ENCODE results near the gene ZNF423. TPM values are rescaled to one million over a fixed set of nuclear protein-coding genes. Genes with fewer than 3 reads are reported as not detected.

ZNF423 gene
- total and polyA plus RNA-seq, 2 experiments from 2014 or later, result 14.9 to 41.8 TPM

DNA sequence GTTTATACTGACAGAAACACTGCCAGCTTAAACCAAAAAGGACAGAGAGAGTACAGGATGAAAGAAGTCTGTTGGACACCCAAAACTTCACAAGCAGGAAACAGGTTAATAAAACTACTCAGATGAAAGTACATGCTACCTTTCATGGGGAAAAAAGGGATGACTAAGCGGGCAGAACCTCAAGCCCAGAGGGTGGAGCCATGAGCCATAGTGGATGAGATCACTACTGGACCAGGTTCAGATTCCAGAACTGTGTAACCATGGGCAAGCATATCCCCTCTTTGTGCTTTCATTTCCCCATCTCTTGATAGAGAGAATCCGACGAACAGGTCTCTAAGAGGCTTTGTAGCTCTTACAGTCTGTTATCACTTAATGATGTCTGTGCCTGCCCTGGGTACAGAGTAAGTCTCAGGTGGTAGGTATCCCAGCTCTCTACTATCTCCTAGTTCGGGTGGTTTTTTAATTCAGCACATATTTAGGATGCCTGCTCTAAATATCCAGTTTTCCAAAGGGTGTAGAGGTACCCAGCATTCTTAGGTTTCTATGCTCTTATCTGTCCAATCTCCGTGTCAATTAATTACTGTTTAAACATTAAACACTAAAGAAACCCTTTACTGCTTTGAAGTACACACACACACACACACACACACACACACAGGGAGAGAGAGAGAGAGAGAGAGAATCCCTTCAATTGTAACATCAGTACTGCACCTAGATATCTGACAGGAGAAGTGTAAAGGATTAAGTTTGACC, 206.7 kb downstream of the ZNF423 start:
- no peak overlapping the region for H3K4me2 ChIP-seq
- peaks cover 39% of the 10 kb centered on the region for H3K9me3 Mint-ChIP-seq
- peaks cover 10% of the 10 kb centered on the region; the same call in 2 of the 3 replicates for H3K4me1 Mint-ChIP-seq
- H3K36me3 Mint-ChIP-seq (ENCODE audit: low read depth), result peaks cover 41% of the 10 kb centered on the region
- no peak overlapping the region for H3K4me3 Mint-ChIP-seq
- no peaks in the 10 kb centered on the region for H3F3A ChIP-seq (replicated peaks; ENCODE audit: low read depth)
- H3K27me3 Mint-ChIP-seq (ENCODE audit: insufficient read depth, low read depth, poor library complexity), result peaks cover 4% of the 10 kb centered on the region
- no peaks in the 10 kb centered on the region for H4K20me1 ChIP-seq (replicated peaks; ENCODE audit: insufficient read depth)
- H3K4me1 ChIP-seq (ENCODE audit: insufficient read depth), result peaks cover 3% of the 10 kb centered on the region; the same call in 1 of the 2 replicates
- no peak overlapping the region for H3K4me3 ChIP-seq
- DNase-seq (ENCODE audit: low spot score) (no peak), ATAC-seq (no peak)
- H3K27ac ChIP-seq (ENCODE audit: low read depth), result no peak overlapping the region
- TF ChIP-seq EZH2 (IDR thresholded peaks at IDR 0.05; ENCODE audit: low read depth, unreplicated experiment) (no peak), ZNF331 (CRISPR knock-in tag; IDR thresholded peaks at IDR 0.05; ENCODE audit: low read depth) (no peak), CTCF (conservative IDR thresholded peaks at IDR 0.05; ENCODE audit: low read depth in 2 of 2) (no peak), POLR2AphosphoS5 (IDR thresholded peaks at IDR 0.05; ENCODE audit: low read depth) (no peak)
- TF ChIP-seq, protein P1, sequence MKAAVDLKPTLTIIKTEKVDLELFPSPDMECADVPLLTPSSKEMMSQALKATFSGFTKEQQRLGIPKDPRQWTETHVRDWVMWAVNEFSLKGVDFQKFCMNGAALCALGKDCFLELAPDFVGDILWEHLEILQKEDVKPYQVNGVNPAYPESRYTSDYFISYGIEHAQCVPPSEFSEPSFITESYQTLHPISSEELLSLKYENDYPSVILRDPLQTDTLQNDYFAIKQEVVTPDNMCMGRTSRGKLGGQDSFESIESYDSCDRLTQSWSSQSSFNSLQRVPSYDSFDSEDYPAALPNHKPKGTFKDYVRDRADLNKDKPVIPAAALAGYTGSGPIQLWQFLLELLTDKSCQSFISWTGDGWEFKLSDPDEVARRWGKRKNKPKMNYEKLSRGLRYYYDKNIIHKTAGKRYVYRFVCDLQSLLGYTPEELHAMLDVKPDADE (IDR thresholded peaks at IDR 0.05), result no peak
- no peak overlapping the region for H2AFZ ChIP-seq
- no peak overlapping the region for H3K27ac Mint-ChIP-seq
- H3K9me2 ChIP-seq (ENCODE audit: insufficient read depth), result no peaks in the 10 kb centered on the region
- no peaks in the 10 kb centered on the region for H3K27me3 ChIP-seq (ENCODE audit: insufficient read depth)
- H3K79me2 ChIP-seq (replicated peaks; ENCODE audit: insufficient read depth), result no peaks in the 10 kb centered on the region; the same call in 1 of the 2 replicates
- peaks cover 3% of the 10 kb centered on the region; the same call in 1 of the 2 replicates for H3K36me3 ChIP-seq (ENCODE audit: insufficient read depth)

DNA sequence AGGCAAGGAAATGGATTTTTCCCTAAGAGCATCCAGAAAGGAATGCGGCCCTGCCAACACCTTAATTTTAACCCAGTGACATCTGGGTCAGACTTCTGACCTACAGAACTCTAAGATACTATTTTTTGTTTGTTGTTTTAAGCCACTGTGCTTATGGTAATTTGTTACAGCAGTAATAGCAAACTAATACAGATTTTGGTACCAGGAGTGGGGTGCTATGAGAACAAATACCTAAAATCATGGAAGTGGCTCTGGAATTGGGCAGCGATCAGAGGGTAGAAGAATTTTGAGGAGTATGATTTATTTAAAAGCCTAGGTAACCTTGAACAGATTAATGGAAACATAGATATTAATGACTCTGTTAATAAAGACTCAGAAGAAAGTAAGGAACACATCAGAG, 208.2 kb downstream of the ZNF423 start:
- ATAC-seq (no peak), DNase-seq (ENCODE audit: low spot score) (no peak)
- no peaks in the 10 kb centered on the region; the same call in 1 of the 2 replicates for H3K79me2 ChIP-seq (replicated peaks; ENCODE audit: insufficient read depth)
- H3K27me3 ChIP-seq (ENCODE audit: insufficient read depth), result no peaks in the 10 kb centered on the region
- H3K9me2 ChIP-seq (ENCODE audit: insufficient read depth), result no peaks in the 10 kb centered on the region
- peaks cover 3% of the 10 kb centered on the region; the same call in 1 of the 2 replicates for H3K36me3 ChIP-seq (ENCODE audit: insufficient read depth)
- H3F3A ChIP-seq (replicated peaks; ENCODE audit: low read depth), result no peaks in the 10 kb centered on the region
- Mint-ChIP-seq H3K4me1 (peaks cover 15% of the 10 kb centered on the region), H3K27me3 (ENCODE audit: insufficient read depth, low read depth, poor library complexity) (peaks cover 4% of the 10 kb centered on the region), H3K27ac (no peak overlapping the region), H3K36me3 (ENCODE audit: low read depth) (peaks cover 41% of the 10 kb centered on the region), H3K9me3 (peaks cover 39% of the 10 kb centered on the region), H3K4me3 (no peak overlapping the region)
- no peak overlapping the region for H3K4me2 ChIP-seq
- no peaks in the 10 kb centered on the region for H4K20me1 ChIP-seq (replicated peaks; ENCODE audit: insufficient read depth)
- no peak overlapping the region for H2AFZ ChIP-seq
- no peak overlapping the region for H3K27ac ChIP-seq (ENCODE audit: low read depth)
- H3K4me3 ChIP-seq, result no peak overlapping the region
- H3K4me1 ChIP-seq (ENCODE audit: insufficient read depth), result peaks cover 10% of the 10 kb centered on the region
- TF ChIP-seq ZNF331 (CRISPR knock-in tag; IDR thresholded peaks at IDR 0.05; ENCODE audit: low read depth) (no peak), POLR2AphosphoS5 (IDR thresholded peaks at IDR 0.05; ENCODE audit: low read depth) (no peak), JUNB (IDR thresholded peaks at IDR 0.05; ENCODE audit: unreplicated experiment) (no peak), ZNF462 (CRISPR knock-in tag; IDR thresholded peaks at IDR 0.05) (no peak), CREB1 (CRISPR knock-in tag; IDR thresholded peaks at IDR 0.05; ENCODE audit: low read depth) (no peak), ZNF114 (CRISPR knock-in tag; IDR thresholded peaks at IDR 0.05) (no peak), NANOG (IDR thresholded peaks at IDR 0.05; ENCODE audit: borderline replicate concordance) (no peak), STAT1 (IDR thresholded peaks at IDR 0.05; ENCODE audit: unreplicated experiment) (no peak)
